ENCODE measurements around the gene BTG2.

DNA sequence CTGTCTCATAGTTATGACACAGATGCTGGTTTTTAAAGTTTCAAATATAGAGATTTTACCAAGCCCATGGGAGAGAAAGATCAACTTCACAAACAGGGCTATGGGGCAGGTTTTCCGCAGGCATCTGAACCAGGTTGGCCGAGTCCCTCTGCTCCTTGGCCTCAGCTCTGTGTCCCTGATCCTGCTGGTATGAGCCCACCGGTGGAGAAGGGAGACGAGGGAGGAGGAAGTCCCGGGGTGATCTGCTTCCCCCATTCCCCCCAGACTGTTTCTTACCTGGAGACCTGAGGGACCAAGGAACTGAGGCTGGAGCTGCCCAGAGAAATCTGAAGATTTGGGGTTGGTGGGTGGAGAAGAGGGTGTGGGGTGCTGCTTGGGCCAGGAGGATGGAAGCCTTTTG is 28.9 kb upstream of the BTG2 start:
- TF ChIP-seq ETV6 (CRISPR knock-in tag; IDR thresholded peaks at IDR 0.05) (no peak), TEAD4 (CRISPR knock-in tag; IDR thresholded peaks at IDR 0.05) (no peak), CREM (CRISPR knock-in tag; IDR thresholded peaks at IDR 0.05) (no peak)
- TF ChIP-seq, protein P1, sequence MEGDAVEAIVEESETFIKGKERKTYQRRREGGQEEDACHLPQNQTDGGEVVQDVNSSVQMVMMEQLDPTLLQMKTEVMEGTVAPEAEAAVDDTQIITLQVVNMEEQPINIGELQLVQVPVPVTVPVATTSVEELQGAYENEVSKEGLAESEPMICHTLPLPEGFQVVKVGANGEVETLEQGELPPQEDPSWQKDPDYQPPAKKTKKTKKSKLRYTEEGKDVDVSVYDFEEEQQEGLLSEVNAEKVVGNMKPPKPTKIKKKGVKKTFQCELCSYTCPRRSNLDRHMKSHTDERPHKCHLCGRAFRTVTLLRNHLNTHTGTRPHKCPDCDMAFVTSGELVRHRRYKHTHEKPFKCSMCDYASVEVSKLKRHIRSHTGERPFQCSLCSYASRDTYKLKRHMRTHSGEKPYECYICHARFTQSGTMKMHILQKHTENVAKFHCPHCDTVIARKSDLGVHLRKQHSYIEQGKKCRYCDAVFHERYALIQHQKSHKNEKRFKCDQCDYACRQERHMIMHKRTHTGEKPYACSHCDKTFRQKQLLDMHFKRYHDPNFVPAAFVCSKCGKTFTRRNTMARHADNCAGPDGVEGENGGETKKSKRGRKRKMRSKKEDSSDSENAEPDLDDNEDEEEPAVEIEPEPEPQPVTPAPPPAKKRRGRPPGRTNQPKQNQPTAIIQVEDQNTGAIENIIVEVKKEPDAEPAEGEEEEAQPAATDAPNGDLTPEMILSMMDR (IDR thresholded peaks at IDR 0.05): no peak

Measured in WTC11 (cell line).